ENCODE data around the gene FLYWCH1. TPM values are rescaled to one million over a fixed set of nuclear protein-coding genes. Genes with fewer than 3 reads are reported as not detected.

Gene FLYWCH1
- total and polyA plus RNA-seq, 2 donors (not counting 3 experiments of a cell fraction or from before 2014, with no cell fraction given): 32.0 to 51.2 TPM

DNA sequence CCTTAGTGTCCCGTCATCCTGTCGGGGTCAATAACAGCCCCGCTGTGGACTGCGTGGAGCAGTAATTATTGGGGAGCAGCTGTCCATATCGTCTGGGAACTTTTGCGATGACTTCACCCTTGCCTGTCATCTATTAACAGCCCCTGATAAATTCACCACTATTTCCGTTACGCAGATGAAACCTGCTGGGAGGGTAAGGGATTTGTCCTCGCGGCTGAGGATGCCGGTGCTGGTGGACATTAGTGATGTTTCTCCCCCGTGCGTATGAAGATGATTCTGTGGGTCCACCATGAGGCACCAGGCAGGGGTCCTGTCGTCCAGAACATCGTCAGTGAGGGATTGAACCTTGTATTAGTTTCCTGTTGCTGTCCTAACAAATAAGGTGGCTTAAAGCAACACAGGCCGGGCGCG lies 27.7 kb upstream of the FLYWCH1 start:
- DNase-seq (ENCODE audit: low read depth, low spot score): no peak
- peak overlapping the region; percentile 64 for H3K9ac ChIP-seq (replicated peaks; ENCODE audit: extremely low read depth, insufficient read depth, low read length)
- H3K27ac ChIP-seq (ENCODE audit: insufficient read depth, low read depth, low read length): no peak overlapping the region
- peaks cover 7% of the 10 kb centered on the region for H3K4me1 ChIP-seq (ENCODE audit: control insufficient read depth, extremely low read depth, insufficient read depth, low read length)
- CTCF ChIA-PET: interaction anchor here (0.7 to 2.1 kb wide), 8 partner anchors 9 to 45 kb away, joined by 3 to 20 read pairs (median 6); no protein-coding TSS in a partner anchor
- POLR2A ChIA-PET: no interaction called here
- TF ChIP-seq POLR2A (IDR thresholded peaks at IDR 0.05; ENCODE audit: low read depth, low read length) (no peak), POLR2AphosphoS5 (IDR thresholded peaks at IDR 0.05; ENCODE audit: insufficient read depth, low read depth, low read length) (no peak), EZH2 (IDR thresholded peaks at IDR 0.05; ENCODE audit: borderline replicate concordance, low read depth, low read length, severe bottlenecking) (no peak), FOS (IDR thresholded peaks at IDR 0.05; ENCODE audit: borderline replicate concordance, insufficient read depth, low read length) (no peak), MYC (IDR thresholded peaks at IDR 0.05; ENCODE audit: low read depth, low read length) (no peak), GATA2 (IDR thresholded peaks at IDR 0.05; ENCODE audit: insufficient read depth, insufficient read length, low read depth, low read length) (no peak), JUN (IDR thresholded peaks at IDR 0.05; ENCODE audit: borderline replicate concordance, insufficient read depth, insufficient read length, low read depth) (no peak)
- TF ChIP-seq, protein P1, sequence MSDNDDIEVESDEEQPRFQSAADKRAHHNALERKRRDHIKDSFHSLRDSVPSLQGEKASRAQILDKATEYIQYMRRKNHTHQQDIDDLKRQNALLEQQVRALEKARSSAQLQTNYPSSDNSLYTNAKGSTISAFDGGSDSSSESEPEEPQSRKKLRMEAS (IDR thresholded peaks at IDR 0.05; ENCODE audit: insufficient read depth, insufficient read length): no peak
- TF ChIP-seq, protein P2, sequence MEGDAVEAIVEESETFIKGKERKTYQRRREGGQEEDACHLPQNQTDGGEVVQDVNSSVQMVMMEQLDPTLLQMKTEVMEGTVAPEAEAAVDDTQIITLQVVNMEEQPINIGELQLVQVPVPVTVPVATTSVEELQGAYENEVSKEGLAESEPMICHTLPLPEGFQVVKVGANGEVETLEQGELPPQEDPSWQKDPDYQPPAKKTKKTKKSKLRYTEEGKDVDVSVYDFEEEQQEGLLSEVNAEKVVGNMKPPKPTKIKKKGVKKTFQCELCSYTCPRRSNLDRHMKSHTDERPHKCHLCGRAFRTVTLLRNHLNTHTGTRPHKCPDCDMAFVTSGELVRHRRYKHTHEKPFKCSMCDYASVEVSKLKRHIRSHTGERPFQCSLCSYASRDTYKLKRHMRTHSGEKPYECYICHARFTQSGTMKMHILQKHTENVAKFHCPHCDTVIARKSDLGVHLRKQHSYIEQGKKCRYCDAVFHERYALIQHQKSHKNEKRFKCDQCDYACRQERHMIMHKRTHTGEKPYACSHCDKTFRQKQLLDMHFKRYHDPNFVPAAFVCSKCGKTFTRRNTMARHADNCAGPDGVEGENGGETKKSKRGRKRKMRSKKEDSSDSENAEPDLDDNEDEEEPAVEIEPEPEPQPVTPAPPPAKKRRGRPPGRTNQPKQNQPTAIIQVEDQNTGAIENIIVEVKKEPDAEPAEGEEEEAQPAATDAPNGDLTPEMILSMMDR (IDR thresholded peaks at IDR 0.05; ENCODE audit: extremely low read depth in 1 of 2, insufficient read depth in 1 of 2, low read depth in 1 of 2, low read length in 2 of 2): no peak
- dilution Hi-C loops (cut with MboI; ENCODE audit: extremely low pct_ligation_motif_present, low sequenced_read_pairs): no loop called here
- intact Hi-C loops (cut with micrococcal nuclease): no loop called here
- H3K9me1 ChIP-seq (replicated peaks; ENCODE audit: control insufficient read depth, extremely low read depth, insufficient read depth, low read length): no peaks in the 10 kb centered on the region
- H3K4me2 ChIP-seq (ENCODE audit: insufficient read depth, low read length): peak overlapping the region; percentile 64
- peak; percentile 12 for FAIRE-seq
- H2AFZ ChIP-seq (ENCODE audit: low read depth, low read length): peak overlapping the region; percentile 88
- BruUV-seq (replicated peaks): no TSS peak
- H3K27me3 ChIP-seq (ENCODE audit: control insufficient read depth in 2 of 2, insufficient read depth in 2 of 2, low read length in 2 of 2): no peaks in the 10 kb centered on the region
- H3K4me3 ChIP-seq (replicated peaks in 1 of 3; ENCODE audit: insufficient read depth in 1 of 3, low read depth in 1 of 3, low read length in 3 of 3): peak overlapping the region; percentile 42 to 91 (median 63)
- H3K79me2 ChIP-seq (ENCODE audit: control insufficient read depth, insufficient read depth, low read length): peaks cover 5% of the 10 kb centered on the region
- H4K20me1 ChIP-seq (replicated peaks; ENCODE audit: control insufficient read depth, extremely low read depth, insufficient read depth, low read length): no peaks in the 10 kb centered on the region
- no peaks in the 10 kb centered on the region for H3K36me3 ChIP-seq (ENCODE audit: control insufficient read depth in 2 of 2, extremely low read depth in 1 of 2, insufficient read depth in 2 of 2, low read length in 2 of 2)
- H3K9me3 ChIP-seq (replicated peaks; ENCODE audit: control insufficient read depth, insufficient read depth, low read length): no peaks in the 10 kb centered on the region

All from endothelial cell of umbilical vein (primary cell).